OCI-LY1 (cell line): ENCODE results near the gene GPR176.
"Not testable (repeated sequence)": the region's sequence is repeated elsewhere in the genome, so short reads cannot be mapped to it uniquely, and the experiment has no call there.

ENCODE experiments used
- H2AFZ ChIP-seq: fragments of 200-600 bp; sonication (generic), shearing (Covaris generic); 2 replicates; pipeline ENCODE4 v1.6.0; 2014; ENCODE audit warnings: antibody characterized with exemption, mild to moderate bottlenecking, low read length
- H3F3A ChIP-seq: fragments of 200-600 bp; sonication (generic), shearing (Covaris generic); 2 replicates; pipeline ENCODE4 v1.6.0; 2014; ENCODE audit warnings: mild to moderate bottlenecking, antibody characterized with exemption, low read length, moderate library complexity; ENCODE audit not compliant: insufficient read depth
- H3K27ac ChIP-seq: fragments of 200-600 bp; sonication (generic); 2 replicates; pipeline ENCODE4 v1.5.1; 2014; ENCODE audit warnings: low read length, mixed run types, mild to moderate bottlenecking, low read depth; ENCODE audit not compliant: poor library complexity, severe bottlenecking
- H3K27me3 ChIP-seq: fragments of 200-600 bp; sonication (generic); 2 replicates; pipeline ENCODE4 v1.6.0; 2014; ENCODE audit warnings: antibody characterized with exemption, mild to moderate bottlenecking, low read length, moderate library complexity; ENCODE audit not compliant: insufficient read depth
- H3K36me3 ChIP-seq: fragments of 200-600 bp; sonication (generic); 2 replicates; pipeline ENCODE4 v1.6.1; 2014; ENCODE audit warnings: mild to moderate bottlenecking, antibody characterized with exemption, low read length, moderate library complexity, mixed read lengths; ENCODE audit not compliant: insufficient read depth
- H3K4me1 ChIP-seq: fragments of 200-600 bp; sonication (generic); 2 replicates; pipeline ENCODE4 v1.5.1; 2014; ENCODE audit warnings: mild to moderate bottlenecking, low read length, moderate library complexity; ENCODE audit not compliant: insufficient read depth, severe bottlenecking
- H3K4me2 ChIP-seq: fragments of 200-600 bp; sonication (generic), shearing (Covaris generic); 2 replicates; pipeline ENCODE4 v1.6.1; 2014; ENCODE audit warnings: low read length
- H3K4me3 ChIP-seq: fragments of 200-600 bp; sonication (generic); 2 replicates; pipeline ENCODE4 v1.5.1; 2014; ENCODE audit warnings: low read length, low read depth, mild to moderate bottlenecking, mixed read lengths; ENCODE audit not compliant: poor library complexity, severe bottlenecking
- H3K79me2 ChIP-seq: fragments of 200-600 bp; shearing (Covaris generic); 2 replicates; pipeline ENCODE4 v1.6.1; 2016; ENCODE audit warnings: mixed run types, low read length, mixed read lengths; ENCODE audit not compliant: insufficient read depth
- H3K9ac ChIP-seq: fragments of 200-600 bp; sonication (generic), shearing (Covaris generic); 2 replicates; pipeline ENCODE4 v1.6.1; 2014; ENCODE audit warnings: mild to moderate bottlenecking, low read length, mixed read lengths
- H3K9me2 ChIP-seq: fragments of 200-600 bp; sonication (generic), shearing (Covaris generic); 2 replicates; pipeline ENCODE4 v1.6.1; 2014; ENCODE audit warnings: low read depth, mild to moderate bottlenecking, low read length, mixed read lengths
- H3K9me3 ChIP-seq: fragments of 200-600 bp; shearing (Covaris generic); 2 replicates; pipeline ENCODE4 v1.6.1; 2014; ENCODE audit warnings: low read length, mixed read lengths
- H4K20me1 ChIP-seq: fragments of 200-600 bp; sonication (generic), shearing (Covaris generic); 2 replicates; pipeline ENCODE4 v1.6.0; 2016; ENCODE audit warnings: mild to moderate bottlenecking, low read length; ENCODE audit not compliant: insufficient read depth
- EZH2 ChIP-seq: fragments of 200-600 bp; sonication (generic), shearing (Covaris generic); IDR thresholded peaks from 2 replicates; pipeline ENCODE4 v1.8.0; 2017; ENCODE audit warnings: borderline replicate concordance, mixed run types, mild to moderate bottlenecking, antibody characterized with exemption, low read length, moderate library complexity, mixed read lengths
- TF ChIP-seq, protein P1 (sequence below): fragments of 200-600 bp; sonication (generic), shearing (Covaris generic); IDR thresholded peaks from 2 replicates; pipeline ENCODE4 v1.5.1; 2017; ENCODE audit warnings: mild to moderate bottlenecking, antibody characterized with exemption, low read length, moderate library complexity, mixed read lengths

GPR176 gene

DNA sequence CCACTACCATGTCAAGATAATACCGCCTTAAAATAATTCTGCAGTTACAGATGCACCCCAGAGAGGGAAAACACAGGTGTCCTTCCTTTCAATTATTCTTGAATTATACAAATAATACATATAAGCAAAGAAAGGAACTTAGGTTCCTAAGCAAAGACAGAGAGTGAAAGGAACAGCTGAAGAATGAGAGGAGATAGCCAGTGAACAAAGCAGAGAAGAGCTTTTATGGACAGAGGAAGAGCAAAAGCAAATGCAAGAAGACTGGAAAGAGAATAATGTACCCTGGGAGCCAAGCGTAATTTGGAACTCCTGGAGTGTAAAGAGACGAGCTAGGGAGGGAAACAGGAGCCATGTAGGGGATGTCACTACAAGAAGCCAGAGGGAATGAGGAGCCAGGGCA, 21.7 kb downstream of the GPR176 start:
- H3K27me3 ChIP-seq: no peaks in the 10 kb centered on the region
- no peaks in the 10 kb centered on the region for H3K4me1 ChIP-seq
- no peaks in the 10 kb centered on the region for H3K79me2 ChIP-seq
- H3K27ac ChIP-seq: no peak overlapping the region
- no peak overlapping the region for H3K4me2 ChIP-seq
- H3K9ac ChIP-seq: no peak overlapping the region
- H2AFZ ChIP-seq: no peak overlapping the region
- no peaks in the 10 kb centered on the region for H3K9me3 ChIP-seq
- TF ChIP-seq EZH2: no peak
- TF ChIP-seq, protein P1, sequence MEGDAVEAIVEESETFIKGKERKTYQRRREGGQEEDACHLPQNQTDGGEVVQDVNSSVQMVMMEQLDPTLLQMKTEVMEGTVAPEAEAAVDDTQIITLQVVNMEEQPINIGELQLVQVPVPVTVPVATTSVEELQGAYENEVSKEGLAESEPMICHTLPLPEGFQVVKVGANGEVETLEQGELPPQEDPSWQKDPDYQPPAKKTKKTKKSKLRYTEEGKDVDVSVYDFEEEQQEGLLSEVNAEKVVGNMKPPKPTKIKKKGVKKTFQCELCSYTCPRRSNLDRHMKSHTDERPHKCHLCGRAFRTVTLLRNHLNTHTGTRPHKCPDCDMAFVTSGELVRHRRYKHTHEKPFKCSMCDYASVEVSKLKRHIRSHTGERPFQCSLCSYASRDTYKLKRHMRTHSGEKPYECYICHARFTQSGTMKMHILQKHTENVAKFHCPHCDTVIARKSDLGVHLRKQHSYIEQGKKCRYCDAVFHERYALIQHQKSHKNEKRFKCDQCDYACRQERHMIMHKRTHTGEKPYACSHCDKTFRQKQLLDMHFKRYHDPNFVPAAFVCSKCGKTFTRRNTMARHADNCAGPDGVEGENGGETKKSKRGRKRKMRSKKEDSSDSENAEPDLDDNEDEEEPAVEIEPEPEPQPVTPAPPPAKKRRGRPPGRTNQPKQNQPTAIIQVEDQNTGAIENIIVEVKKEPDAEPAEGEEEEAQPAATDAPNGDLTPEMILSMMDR: no peak
- H3K36me3 ChIP-seq: no peaks in the 10 kb centered on the region
- H3K4me3 ChIP-seq: no peak overlapping the region
- no peaks in the 10 kb centered on the region for H4K20me1 ChIP-seq
- no peaks in the 10 kb centered on the region for H3K9me2 ChIP-seq
- no peaks in the 10 kb centered on the region for H3F3A ChIP-seq

DNA sequence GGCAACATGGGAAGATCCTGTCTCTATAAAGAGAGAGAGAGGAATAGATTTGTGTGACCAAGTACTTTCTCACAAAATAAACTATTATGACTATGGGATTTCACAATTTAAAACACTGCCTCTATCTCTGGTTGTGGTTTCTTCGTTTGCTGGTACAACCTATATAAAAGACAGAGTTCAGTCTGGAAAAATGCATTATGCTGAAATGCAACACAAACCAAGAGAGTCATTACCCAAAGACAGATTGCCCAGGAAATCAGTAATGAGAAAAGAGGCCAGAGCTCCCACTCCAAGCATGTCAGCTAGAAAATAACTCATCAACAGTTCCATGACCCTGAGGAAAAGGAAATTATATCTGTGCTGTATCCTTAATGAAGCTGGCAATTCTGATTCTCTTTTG, 23.2 kb downstream of the GPR176 start:
- Histone ChIP-seq H3K9me2 (no peaks in the 10 kb centered on the region), H4K20me1 (no peaks in the 10 kb centered on the region), H3F3A (no peaks in the 10 kb centered on the region), H3K79me2 (no peaks in the 10 kb centered on the region), H3K9ac (no peak overlapping the region), H3K27me3 (no peaks in the 10 kb centered on the region), H3K9me3 (no peaks in the 10 kb centered on the region), H3K36me3 (no peaks in the 10 kb centered on the region), H3K4me2 (no peak overlapping the region), H3K4me3 (no peak overlapping the region), H3K4me1 (no peaks in the 10 kb centered on the region), H2AFZ (no peak overlapping the region), H3K27ac (no peak overlapping the region)
- TF ChIP-seq, protein P1: no peak
- no peak for TF ChIP-seq EZH2

DNA sequence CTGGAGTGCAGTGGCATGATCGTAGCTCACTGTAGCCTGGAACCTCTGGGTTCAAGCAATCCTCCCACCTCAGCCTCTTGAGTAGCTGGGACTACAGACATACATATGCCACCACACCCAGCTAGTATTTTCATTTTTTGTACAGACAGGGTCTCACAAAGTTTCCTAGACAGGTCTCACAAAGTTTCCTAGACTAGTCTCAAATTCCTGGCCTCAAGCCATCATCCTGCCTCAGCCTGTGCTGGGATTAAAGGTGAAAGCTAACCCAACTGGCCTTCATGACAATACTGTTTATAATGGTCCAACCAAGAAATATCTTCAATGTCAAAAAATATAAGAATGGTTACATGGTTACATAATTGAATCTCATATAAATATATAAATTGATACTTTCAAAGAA, 24.0 kb downstream of the GPR176 start:
- no peak overlapping the region for H2AFZ ChIP-seq
- no peaks in the 10 kb centered on the region for H3K79me2 ChIP-seq
- no peak overlapping the region for H3K9ac ChIP-seq

DNA sequence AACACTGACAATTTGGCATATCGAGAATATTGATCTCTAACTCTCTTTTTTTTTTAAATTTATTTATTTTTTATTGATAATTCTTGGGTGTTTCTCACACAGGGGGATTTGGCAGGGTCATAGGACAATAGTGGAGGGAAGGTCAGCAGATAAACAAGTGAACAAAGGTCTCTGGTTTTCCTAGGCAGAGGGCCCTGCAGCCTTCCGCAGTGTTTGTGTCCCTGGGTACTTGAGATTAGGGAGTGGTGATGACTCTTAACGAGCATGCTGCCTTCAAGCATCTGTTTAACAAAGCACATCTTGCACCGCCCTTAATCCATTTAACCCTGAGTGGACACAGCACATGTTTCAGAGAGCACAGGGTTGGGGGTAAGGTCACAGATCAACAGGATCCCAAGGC, 27.0 kb downstream of the GPR176 start:
- not testable (repeated sequence) for H3K9me2 ChIP-seq, H3K4me1 ChIP-seq, H3F3A ChIP-seq, H3K9me3 ChIP-seq, H2AFZ ChIP-seq, H3K36me3 ChIP-seq, H3K9ac ChIP-seq, H3K27ac ChIP-seq, H3K4me3 ChIP-seq, H3K4me2 ChIP-seq, H4K20me1 ChIP-seq, H3K27me3 ChIP-seq, H3K79me2 ChIP-seq

More for the DNA sequence above, 24.0 kb downstream of the GPR176 start:
- TF ChIP-seq EZH2: no peak
- TF ChIP-seq, protein P1: no peak
- no peaks in the 10 kb centered on the region for H3K9me3 ChIP-seq
- no peak overlapping the region for H3K27ac ChIP-seq
- H3K9me2 ChIP-seq: no peaks in the 10 kb centered on the region
- H3K27me3 ChIP-seq: no peaks in the 10 kb centered on the region
- no peak overlapping the region for H3K4me2 ChIP-seq
- H3K4me3 ChIP-seq: no peak overlapping the region
- no peaks in the 10 kb centered on the region for H4K20me1 ChIP-seq
- H3K4me1 ChIP-seq: no peaks in the 10 kb centered on the region
- no peaks in the 10 kb centered on the region for H3K36me3 ChIP-seq
- no peaks in the 10 kb centered on the region for H3F3A ChIP-seq
